GM19193 (cell line): ENCODE data around the gene AKIRIN1.

ENCODE experiments used
- POLR2A ChIP-seq: IDR thresholded peaks from 4 replicates; pipeline ENCODE4 v1.6.1; 2011; ENCODE audit not compliant: insufficient read depth, insufficient read length; ENCODE audit errors: extremely low read depth

AKIRIN1 gene, protein sequence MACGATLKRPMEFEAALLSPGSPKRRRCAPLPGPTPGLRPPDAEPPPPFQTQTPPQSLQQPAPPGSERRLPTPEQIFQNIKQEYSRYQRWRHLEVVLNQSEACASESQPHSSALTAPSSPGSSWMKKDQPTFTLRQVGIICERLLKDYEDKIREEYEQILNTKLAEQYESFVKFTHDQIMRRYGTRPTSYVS

DNA sequence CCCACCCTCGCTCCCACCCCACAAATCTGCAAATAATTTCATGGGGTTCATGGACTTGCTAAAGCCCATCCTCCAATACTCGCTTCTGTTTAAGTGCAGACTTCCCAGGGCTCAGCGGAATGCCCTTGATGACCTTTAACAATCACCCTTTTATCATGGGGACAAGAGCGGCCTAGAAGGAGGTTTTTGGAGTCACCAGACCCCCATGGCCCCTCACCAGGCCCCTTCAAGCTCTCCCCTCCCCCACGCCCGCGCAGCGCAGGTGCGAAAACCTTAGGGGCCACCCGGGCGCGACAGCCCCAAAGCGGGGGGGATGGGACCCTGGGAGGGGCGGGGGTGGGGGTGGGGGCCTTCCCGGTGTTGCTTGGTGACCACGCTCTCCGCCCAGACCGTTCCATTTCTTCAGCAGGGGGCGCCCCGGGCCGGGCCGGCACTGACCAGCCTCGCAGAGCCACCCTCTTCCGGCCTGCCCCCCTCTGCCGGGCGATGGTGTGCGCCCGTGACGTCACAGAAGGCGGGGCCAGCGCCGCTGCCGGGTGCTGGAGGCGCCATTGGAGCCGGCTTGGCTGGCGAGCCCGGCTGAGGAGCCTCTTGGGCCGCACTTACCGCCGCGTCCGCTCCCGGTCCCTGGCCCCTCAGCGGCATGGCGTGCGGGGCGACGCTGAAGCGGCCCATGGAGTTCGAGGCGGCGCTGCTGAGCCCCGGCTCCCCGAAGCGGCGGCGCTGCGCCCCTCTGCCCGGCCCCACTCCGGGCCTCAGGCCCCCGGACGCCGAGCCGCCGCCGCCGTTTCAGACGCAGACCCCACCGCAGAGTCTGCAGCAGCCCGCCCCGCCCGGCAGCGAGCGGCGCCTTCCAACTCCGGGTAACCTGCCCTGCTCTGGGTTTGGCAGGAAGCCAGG is at the start of gene AKIRIN1:
TSS of gene AKIRIN1 (plus strand) at position 539 of the 900 bp plus-strand sequence. CDS start at position 644, 105 bp downstream.
- peak; percentile 97 for TF ChIP-seq POLR2A

DNA sequence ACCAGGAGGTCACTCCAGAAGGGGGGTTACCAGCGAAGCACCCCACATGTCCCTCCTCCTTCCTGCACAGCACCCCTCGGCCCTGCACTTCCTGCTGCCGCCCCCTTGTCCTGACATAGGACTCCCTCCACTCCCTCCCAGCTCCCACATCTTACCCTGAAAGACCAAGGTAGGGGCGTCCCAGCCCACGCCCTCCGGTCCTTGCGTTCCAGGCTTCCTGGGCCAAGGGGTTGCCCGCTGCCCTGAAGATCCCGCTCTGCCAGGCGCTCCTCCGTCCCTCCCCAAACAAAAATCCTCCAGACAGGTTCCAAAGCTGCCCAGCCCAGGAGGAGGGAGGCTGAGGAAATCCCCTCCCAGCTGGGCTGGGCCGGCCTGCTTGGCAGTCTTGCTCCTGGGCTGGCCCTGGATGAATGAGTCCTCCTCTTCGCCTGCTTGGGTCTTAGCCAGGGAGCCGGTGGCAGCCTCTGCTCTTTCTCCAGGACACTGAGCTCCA is 49.5 kb upstream of the AKIRIN1 start, which contains the start of gene RHBDL2:
TSS of gene RHBDL2 (minus strand) at position 304 of the 493 bp plus-strand sequence. CDS start 22,618 bp downstream, outside the sequence.
- TF ChIP-seq POLR2A = no peak

DNA sequence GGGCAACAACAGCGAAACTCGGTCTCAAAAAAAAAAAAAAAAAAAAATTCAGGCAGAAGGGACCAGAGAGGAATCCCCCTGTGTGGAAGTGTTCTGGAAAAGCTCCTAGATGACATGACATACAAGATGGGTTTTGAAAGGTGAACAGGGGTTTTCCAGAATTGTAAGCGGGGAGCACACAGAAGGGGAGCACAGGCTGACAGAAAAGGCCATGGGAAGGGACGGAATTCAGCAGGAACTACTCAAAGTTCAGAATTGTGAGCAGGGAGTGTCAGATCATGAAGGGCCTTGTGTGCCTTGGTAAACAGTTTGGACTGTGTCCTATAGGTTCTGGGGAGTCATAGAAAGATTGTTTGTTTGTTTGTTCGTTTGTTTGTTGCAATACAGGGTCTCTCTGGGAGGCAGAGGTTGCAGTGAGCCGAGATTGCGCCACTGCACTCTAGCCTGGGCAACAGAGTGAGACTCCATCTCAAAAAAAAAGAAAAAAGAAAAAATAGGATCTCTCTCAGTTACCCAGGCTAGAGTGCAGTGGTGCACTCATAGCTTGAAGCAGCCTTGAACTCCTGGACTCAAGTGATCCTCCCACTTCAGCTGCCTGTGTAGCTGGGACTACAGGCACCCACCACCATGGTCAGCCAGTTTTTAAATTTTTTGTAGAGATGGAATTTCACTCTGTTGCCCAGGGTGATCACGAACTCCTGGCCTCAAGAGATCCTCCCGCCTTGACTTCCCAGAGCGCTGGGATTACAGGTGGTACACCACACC is 48.2 kb upstream of the AKIRIN1 start:
- TF ChIP-seq POLR2A = no peak

DNA sequence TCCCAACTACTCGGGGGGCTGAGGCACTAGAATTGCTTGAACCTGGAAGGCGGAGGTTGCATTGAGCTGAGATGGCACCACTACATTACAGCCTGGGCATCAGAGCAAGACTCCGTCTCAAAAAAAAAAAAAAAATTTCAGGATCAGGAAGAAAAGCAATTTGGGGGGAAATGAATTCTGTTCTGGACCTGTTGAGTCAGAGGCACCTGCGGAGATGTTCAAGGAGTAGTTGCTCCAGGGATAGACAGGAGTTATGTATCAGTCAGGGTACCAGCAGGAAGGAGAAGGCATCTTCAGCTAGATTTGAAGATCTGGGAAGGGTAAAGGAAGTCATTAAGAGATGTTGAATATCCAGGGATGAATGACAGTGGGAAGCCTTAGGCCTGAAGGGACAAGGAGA is 46.5 kb upstream of the AKIRIN1 start:
- TF ChIP-seq POLR2A = no peak

DNA sequence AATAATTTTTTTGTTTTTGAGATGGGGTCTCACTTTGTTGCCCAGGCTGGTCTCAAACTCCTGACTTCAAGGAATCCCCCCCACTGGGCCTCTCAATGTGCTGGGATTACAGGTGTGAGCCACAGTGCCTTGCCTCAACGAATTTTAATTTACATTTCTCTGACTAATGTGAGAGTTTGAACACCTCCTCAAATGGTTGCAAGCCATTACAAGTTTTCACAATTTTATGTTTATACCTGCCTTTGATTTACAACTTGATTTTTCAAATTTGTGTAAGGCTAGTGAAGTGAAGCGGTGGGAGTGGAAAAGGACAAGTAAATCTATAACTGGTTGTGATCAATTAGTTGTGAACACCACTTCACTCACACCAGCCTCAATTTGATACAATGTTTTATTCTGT is 40.5 kb upstream of the AKIRIN1 start:
- no peak for TF ChIP-seq POLR2A

DNA sequence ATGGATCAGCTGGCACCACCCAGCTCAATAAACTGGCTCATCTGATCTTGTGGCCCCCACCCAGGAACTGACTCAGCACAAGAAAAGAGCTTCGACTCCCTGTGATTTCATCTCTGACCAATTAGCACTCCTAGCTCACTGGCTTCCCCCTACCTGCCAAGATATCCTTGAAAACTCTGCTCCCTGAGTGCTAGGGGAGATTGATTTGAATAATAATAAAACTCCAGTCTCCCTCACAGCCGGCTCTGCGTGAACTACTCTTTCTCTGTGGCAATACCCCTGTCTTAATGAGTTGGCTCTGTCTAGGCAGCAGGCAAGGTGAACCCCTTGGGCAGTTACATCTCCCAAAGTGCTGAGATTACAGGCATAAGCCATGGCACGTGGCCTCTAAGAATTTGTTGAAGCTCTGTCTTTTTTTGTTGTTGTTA is 37.6 kb upstream of the AKIRIN1 start:
- TF ChIP-seq POLR2A = no peak

DNA sequence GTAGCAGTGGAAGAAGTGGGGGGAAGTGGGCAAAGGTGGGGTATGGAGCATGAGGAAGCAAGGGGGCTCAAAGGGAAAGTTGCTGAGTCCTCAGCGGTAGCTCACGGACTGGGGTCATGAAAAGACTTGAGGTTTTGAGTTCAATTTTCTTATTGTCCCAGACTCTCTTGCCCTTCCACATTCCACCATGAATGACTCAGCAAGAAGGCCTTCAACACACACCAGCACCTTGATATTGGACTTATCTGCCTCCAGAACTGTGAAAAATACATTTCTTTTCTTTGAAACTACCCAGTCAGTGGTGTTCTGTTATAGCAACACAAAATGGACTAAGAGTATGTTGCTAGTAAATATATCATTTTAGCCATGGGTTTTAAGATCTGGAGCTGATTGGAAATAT is 32.1 kb upstream of the AKIRIN1 start:
- TF ChIP-seq POLR2A = no peak

DNA sequence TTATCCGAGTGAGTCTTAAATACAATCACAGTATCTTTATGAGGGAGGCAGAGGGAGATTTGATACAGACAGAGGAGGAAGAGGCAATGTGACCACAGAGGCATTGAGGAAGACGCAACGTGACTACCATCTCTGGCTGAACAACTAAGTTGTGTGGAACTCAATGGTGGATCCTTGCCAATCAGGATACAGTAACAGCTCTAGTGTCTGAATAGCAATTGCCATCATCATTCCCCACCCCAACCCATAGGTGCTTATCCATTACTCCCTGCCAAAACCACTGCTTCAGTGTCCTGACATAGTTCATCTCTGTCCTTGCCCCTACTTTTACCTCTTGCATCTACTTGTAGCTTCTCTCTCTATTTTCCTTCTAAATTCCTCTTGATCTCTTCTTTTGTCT is 29.0 kb upstream of the AKIRIN1 start:
- no peak for TF ChIP-seq POLR2A

DNA sequence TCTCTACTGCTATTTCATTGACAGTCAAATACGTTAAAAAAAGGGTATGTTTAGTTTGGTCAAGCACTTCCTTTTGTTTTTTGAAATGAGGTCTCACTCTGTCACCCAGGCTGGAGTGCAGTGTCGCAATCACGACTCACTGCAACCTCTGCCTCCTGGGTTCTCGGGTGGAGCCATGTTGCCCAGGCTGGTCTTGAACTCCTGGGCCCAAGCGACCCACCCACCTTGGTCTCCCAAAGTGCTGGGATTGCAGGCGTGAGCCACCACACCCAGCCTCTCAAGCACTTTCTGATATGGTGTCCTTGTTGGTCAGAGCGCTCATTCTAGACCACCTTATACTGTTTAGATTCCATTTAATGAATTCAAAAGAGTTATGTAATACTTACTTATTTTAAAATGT is 28.5 kb upstream of the AKIRIN1 start:
- no peak for TF ChIP-seq POLR2A

DNA sequence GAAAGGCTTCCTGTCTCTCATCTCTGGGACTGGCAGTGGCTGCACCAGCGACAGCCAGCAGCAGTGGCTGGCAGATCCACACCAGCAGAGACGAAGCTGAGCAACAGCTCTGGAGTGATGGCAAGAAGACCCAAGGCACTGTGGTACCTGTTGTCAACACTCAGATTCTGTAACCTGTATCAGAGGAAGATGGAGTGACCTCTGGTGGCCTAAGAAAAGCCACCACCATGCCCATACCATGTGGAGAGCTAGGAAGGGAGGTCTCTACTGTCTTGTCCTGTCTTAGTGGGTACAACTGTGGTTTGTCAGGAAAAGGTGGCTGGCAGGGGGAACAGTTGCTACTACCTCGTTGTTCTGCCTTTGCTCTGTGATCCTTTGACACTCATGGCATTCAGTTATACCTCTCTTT is 26.9 kb upstream of the AKIRIN1 start:
- no peak for TF ChIP-seq POLR2A

DNA sequence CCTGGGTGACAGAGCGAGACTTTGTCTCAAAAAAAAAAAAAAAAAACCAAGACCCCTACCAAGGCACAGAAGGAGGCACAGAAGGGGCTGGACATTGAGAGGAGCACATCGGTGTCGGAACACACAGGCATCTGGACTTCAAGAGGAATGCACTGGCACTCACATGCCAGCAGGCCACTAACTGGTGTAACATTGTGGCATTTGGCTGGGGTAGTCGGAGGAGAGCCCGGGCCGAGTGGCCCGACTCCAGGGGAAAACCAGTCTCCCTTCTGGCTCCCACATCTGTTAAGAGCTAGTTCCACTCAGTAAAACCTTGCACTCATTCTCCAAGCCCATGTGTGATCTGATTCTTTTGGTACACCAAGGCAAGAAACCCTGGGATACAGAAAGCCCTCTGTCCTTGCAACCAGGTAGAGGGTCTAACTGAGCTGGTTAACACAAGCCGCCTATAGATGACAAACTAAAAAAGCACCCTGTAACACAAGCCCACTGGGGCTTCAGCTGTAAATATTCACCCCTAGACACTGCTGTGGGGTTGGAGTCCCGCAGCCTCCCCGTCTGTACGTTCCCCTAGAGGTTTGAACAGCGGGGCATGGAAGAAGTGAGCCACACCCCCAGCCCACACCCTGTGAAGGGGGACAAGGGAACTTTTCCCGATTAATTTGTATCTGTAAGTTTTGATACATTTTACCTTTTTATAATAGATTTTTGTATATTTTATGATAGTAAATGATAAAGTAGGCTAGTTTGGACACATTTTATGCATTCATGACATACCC is 17.2 kb upstream of the AKIRIN1 start:
- TF ChIP-seq POLR2A = no peak

DNA sequence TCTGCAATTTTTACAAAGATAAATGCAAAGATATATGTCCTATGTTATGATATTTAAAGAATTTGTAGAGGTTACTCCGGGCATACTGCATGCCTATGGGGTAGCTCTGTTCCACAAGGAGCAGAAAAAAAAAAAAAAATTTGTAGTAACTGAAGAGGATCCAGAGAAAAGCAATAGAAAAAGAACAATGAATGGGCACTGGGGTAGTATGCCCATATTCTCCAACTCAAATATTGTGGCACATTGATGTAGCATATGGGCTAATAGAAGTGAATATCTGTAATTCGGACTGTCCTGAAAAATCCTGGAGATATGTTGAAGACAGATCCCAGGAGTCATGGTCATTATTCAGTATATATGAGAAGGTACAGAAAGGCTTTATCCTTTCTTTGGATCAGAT is 1.1 kb upstream of the AKIRIN1 start:
- TF ChIP-seq POLR2A = no peak

DNA sequence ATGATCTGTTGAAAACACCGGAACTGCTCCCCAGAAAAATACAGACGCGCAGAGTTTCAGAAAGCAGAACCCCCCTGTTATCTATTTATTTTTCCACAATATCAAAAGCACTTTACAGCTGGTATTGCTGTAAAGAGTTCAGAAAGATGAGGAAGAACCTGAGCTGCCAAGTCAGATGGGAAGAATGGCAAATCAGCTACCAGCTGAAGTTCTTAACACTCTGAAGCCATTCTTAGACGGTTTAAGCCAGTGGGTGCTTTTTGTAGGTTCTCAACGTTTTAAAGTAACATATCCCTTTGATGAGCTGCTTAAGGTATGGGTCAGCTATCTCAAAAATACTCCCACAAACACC is 714 bp upstream of the AKIRIN1 start:
- TF ChIP-seq POLR2A = no peak

DNA sequence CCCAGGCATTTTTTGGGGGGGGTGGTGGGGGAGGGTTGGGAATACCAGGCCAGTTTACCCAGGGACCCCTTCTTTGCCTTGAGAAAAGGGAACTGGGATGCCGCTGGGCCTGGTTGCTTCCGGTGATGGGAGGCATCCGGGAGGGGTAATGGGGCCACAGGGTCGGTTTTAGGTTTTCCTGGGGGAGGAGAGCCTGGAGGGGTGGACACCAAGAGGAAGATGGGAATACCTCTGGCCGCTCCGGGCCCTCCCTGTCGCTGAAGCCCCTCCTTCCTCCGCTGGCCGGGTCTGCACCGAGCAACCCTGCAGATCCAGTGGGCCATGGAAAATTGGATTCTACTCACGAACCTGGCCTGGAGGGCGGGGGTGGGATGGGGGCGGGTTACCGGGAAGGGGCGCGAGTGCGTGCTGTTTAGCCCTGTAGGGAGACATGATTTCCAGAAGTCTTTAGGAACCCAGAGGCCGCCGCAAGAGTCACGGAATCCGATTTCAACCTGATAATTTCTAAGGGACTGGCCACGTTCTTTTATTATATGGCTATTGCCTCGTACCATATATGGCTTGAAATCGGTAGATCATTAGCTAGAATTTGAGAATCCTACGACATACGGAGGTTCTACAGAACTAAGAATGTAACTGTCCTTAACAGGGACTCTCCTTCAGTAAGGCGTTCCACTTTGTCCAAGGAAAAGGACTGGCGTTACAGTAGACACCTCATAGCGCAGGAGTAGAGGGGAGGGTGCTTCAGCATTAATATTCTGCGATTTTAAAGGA is 749 bp downstream of the AKIRIN1 start:
- TF ChIP-seq POLR2A = no peak
